HG03196 (cell line): ENCODE data around the gene COX19.

Experiments
- ATAC-seq: cut with Tn5 transposase; IDR thresholded peaks from one replicate; pipeline ENCODE4 v1.9.1; 2021; ENCODE audit not compliant: unreplicated experiment

Gene COX19

GRCh38 chr7:992709-993607, 17.6 kb upstream of the COX19 start:
- peak; percentile 81 for ATAC-seq

GRCh38 chr7:991729-992656, 16.6 kb upstream of the COX19 start:
- ATAC-seq: no peak

GRCh38 chr7:990933-991728, 15.8 kb upstream of the COX19 start:
- no peak for ATAC-seq

GRCh38 chr7:990352-990932, 15.1 kb upstream of the COX19 start:
- ATAC-seq: no peak

- no peak for ATAC-seq
Measured at GRCh38 chr7:988963-989529, 13.7 kb upstream of the COX19 start.

- ATAC-seq: no peak
Measured at GRCh38 chr7:988426-988911, 13.1 kb upstream of the COX19 start.

GRCh38 chr7:987909-988308, 12.6 kb upstream of the COX19 start:
- no peak for ATAC-seq

- no peak for ATAC-seq
Measured at GRCh38 chr7:986766-987751, 11.7 kb upstream of the COX19 start.

GRCh38 chr7:985915-986741, 10.8 kb upstream of the COX19 start:
- ATAC-seq: no peak

GRCh38 chr7:985127-985416, 9.7 kb upstream of the COX19 start:
- ATAC-seq: no peak

- no peak for ATAC-seq
Measured at GRCh38 chr7:984361-985126, 9.2 kb upstream of the COX19 start.

- no peak for ATAC-seq
Measured at GRCh38 chr7:983616-984071, 8.3 kb upstream of the COX19 start.

GRCh38 chr7:983004-983615, 7.8 kb upstream of the COX19 start, which contains the start of gene CYP2W1:
CYP2W1 (plus strand) TSS chr7:983181; CDS start chr7:983212, 31 bp downstream.
- ATAC-seq: no peak

- ATAC-seq: no peak
Measured at GRCh38 chr7:982511-983003, 7.2 kb upstream of the COX19 start.

- ATAC-seq: no peak
Measured at GRCh38 chr7:981793-982510, 6.6 kb upstream of the COX19 start.
